ENCODE results near the gene IGF1R. TPM values are rescaled to one million over a fixed set of nuclear protein-coding genes. Genes with fewer than 3 reads are reported as not detected.

IGF1R gene
- total RNA-seq, 4 donors from 2014 or later = 49.4 to 239 (median 109) TPM

- no peak overlapping the region for H3K4me3 ChIP-seq
- 53 to 56% methylated on average over 12 of the region's 12 CpGs for WGBS, 2 donors (ENCODE audit: low coverage in 1 of 2)
- H3K9me3 ChIP-seq = no peaks in the 10 kb centered on the region
- intact Hi-C loops (cut with DNase I; ENCODE audit: low total_unique reads) = no loop called here
- no peaks in the 10 kb centered on the region for H3K36me3 ChIP-seq
- in situ Hi-C loops (cut with MboI; ENCODE audit: low pct_ligation_motif_present in 1 of 4, low pct_unique_long_range_greater_than_20kb in 1 of 4, low sequenced_read_pairs in 3 of 4) = no loop called here
- peaks cover 8 to 36% (median 18%) of the 10 kb centered on the region in 4 donors for H3K4me1 ChIP-seq
- H3K27ac ChIP-seq = peak overlapping the region; percentile 20 to 48 (median 36)
- TF ChIP-seq EP300 (IDR thresholded peaks at IDR 0.05; ENCODE audit: low read depth) (no peak), POLR2A (IDR thresholded peaks at IDR 0.05) (no peak), POLR2AphosphoS5 (IDR thresholded peaks at IDR 0.05) (no peak), CTCF (IDR thresholded peaks at IDR 0.05) (no peak)
- no peaks in the 10 kb centered on the region for H3K27me3 ChIP-seq
- DNase-seq = no peak
These were observed 225.3 kb downstream of the IGF1R start for GRCh38 chr15:98873441-98874218.

GRCh38 chr15:98874370-98874769, 226.0 kb downstream of the IGF1R start:
- peaks cover 8 to 36% (median 18%) of the 10 kb centered on the region in 4 donors for H3K4me1 ChIP-seq
- no peaks in the 10 kb centered on the region for H3K27me3 ChIP-seq
- no peaks in the 10 kb centered on the region for H3K36me3 ChIP-seq
- 47 to 72% methylated on average over 2 to 7 of the region's 7 CpGs for WGBS, 2 donors (ENCODE audit: low coverage in 1 of 2)
- no peak for DNase-seq
- no peak overlapping the region for H3K4me3 ChIP-seq
- TF ChIP-seq CTCF (IDR thresholded peaks at IDR 0.05) (no peak), POLR2A (IDR thresholded peaks at IDR 0.05) (no peak), EP300 (IDR thresholded peaks at IDR 0.05; ENCODE audit: low read depth) (no peak), POLR2AphosphoS5 (IDR thresholded peaks at IDR 0.05) (no peak)
- in situ Hi-C loops (cut with MboI; ENCODE audit: low pct_ligation_motif_present in 1 of 4, low pct_unique_long_range_greater_than_20kb in 1 of 4, low sequenced_read_pairs in 3 of 4) (no loop called here), intact Hi-C loops (cut with DNase I; ENCODE audit: low total_unique reads) (no loop called here)
- H3K9me3 ChIP-seq = no peaks in the 10 kb centered on the region
- peak overlapping the region; percentile 20 to 48 (median 36) for H3K27ac ChIP-seq

- intact Hi-C loops (cut with DNase I; ENCODE audit: low total_unique reads) = no loop called here
- 56 to 100% methylated on average over 1 to 8 of the region's 8 CpGs for WGBS, 2 donors (ENCODE audit: low coverage in 1 of 2)
- in situ Hi-C loops (cut with MboI; ENCODE audit: low pct_ligation_motif_present in 1 of 4, low pct_unique_long_range_greater_than_20kb in 1 of 4, low sequenced_read_pairs in 3 of 4) = loop anchor here in 2 of 4 donors (25.0 kb wide), 1 partner anchor 362 kb away; no protein-coding TSS in a partner anchor
These were observed 226.4 kb downstream of the IGF1R start for GRCh38 chr15:98874773-98875172.

More at GRCh38 chr15:98874773-98875172, 226.4 kb downstream of the IGF1R start:
- Histone ChIP-seq H3K36me3 (no peaks in the 10 kb centered on the region), H3K27ac (peak overlapping the region in 3 of 4 donors; percentile 23 to 48 (median 48)), H3K4me3 (no peak overlapping the region), H3K4me1 (peaks cover 8 to 36% (median 18%) of the 10 kb centered on the region in 4 donors), H3K27me3 (no peaks in the 10 kb centered on the region), H3K9me3 (no peaks in the 10 kb centered on the region)
- TF ChIP-seq POLR2AphosphoS5 (IDR thresholded peaks at IDR 0.05) = no peak
- no peak for TF ChIP-seq CTCF (IDR thresholded peaks at IDR 0.05)
- TF ChIP-seq EP300 (IDR thresholded peaks at IDR 0.05; ENCODE audit: low read depth) = no peak
- no peak for TF ChIP-seq POLR2A (IDR thresholded peaks at IDR 0.05)
- DNase-seq = no peak

Measured in transverse colon (tissue), 4 donors.